Mesodermal cell (in vitro differentiated cells): ENCODE measurements around the gene CDH23.

ENCODE experiments used
- H3K27ac ChIP-seq: 2 replicates; pipeline ENCODE4 v1.7.0; 2013; ENCODE audit warnings: mild to moderate bottlenecking, low read depth, low read length, moderate library complexity; ENCODE audit not compliant: severe bottlenecking
- H3K36me3 ChIP-seq: 2 replicates; pipeline ENCODE4 v1.7.1; 2013; ENCODE audit warnings: mild to moderate bottlenecking, low read length, moderate library complexity; ENCODE audit not compliant: control insufficient read depth, insufficient read depth
- H3K4me1 ChIP-seq: one replicate; pipeline ENCODE4 v1.7.1; 2013; ENCODE audit warnings: mild to moderate bottlenecking, low read length; ENCODE audit not compliant: insufficient read depth, control insufficient read depth, poor library complexity, severe bottlenecking
- H3K4me3 ChIP-seq: 2 replicates; pipeline ENCODE4 v1.7.0; 2013; ENCODE audit warnings: low read length, control low read depth, mild to moderate bottlenecking; ENCODE audit not compliant: insufficient read depth, poor library complexity, severe bottlenecking; ENCODE audit errors: extremely low read depth
- H3K9me3 ChIP-seq: 2 replicates; pipeline ENCODE4 v1.7.1; 2013; ENCODE audit warnings: mild to moderate bottlenecking, low read length, moderate library complexity; ENCODE audit not compliant: control insufficient read depth
- WGBS, 2 experiments: methylation state at CpG; one replicate each; pipeline ENCODE4 v1.1.5; 2013; ENCODE audit warnings: missing lambda C conversion rate in 2 of 2; ENCODE audit not compliant: insufficient coverage in 2 of 2; 5-methylcytosine and 5-hydroxymethylcytosine counted together

Gene CDH23

GRCh38 chr10:71819985-71820384 lies 423.3 kb downstream of the CDH23 start:
- H3K4me1 ChIP-seq = no peaks in the 10 kb centered on the region
- H3K9me3 ChIP-seq = no peaks in the 10 kb centered on the region
- H3K36me3 ChIP-seq = peaks cover 92% of the 10 kb centered on the region
- WGBS, 2 experiments = 95 to 98% methylated on average over 4 to 5 of the region's 6 CpGs
- H3K27ac ChIP-seq = no peak overlapping the region
- H3K4me3 ChIP-seq = no peak overlapping the region

GRCh38 chr10:71820966-71821365 lies 424.2 kb downstream of the CDH23 start:
- no peaks in the 10 kb centered on the region for H3K4me1 ChIP-seq
- no peak overlapping the region for H3K27ac ChIP-seq
- WGBS, 2 experiments = 96 to 100% methylated on average over 5 to 7 of the region's 8 CpGs
- H3K9me3 ChIP-seq = no peaks in the 10 kb centered on the region
- peaks cover 95% of the 10 kb centered on the region for H3K36me3 ChIP-seq
- H3K4me3 ChIP-seq = no peak overlapping the region

DNA sequence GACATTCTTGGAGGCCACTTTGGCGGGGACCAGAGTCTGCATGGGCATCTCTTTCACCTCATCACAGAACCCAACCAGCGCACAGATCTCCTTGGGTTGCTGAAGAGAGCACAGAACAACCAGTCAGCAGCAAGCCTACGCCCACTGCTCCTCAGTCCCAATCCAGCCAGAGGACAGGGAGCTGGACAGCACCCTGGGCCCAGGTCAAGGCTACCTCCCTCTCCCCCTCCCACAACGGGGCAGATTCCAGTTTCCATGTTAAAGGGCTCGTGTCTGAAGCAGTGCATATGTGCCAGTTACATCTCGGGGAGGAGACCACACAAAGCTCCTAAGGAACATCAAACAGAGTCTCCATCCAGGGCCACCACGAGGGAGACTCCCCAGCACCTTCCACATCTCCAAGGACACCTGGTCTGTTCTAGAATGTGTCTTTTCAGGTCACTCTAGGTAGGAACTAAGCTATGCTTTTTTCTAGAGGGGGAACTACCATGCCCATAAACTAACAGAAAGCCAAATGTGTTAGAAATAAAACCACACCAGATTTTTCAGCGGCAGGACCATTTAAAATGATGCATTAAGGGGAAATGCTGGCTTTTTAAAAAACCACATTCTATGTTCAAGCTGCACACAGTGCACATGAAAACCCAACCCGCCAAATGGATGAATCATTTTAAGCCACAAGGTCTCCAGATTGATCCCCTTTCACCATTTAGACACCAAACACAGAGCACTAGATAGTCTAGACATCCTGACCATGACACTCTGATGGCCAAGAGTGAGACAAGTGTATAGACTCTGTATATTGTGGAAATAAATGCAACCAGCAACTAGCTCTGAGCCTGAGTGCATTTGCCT lies 425.4 kb downstream of the CDH23 start:
- Histone ChIP-seq H3K27ac (no peak overlapping the region), H3K36me3 (peaks cover 94% of the 10 kb centered on the region), H3K4me3 (no peak overlapping the region), H3K4me1 (no peaks in the 10 kb centered on the region), H3K9me3 (no peaks in the 10 kb centered on the region)
- WGBS, 2 experiments = 90 to 94% methylated on average over 7 of the region's 9 CpGs

GRCh38 chr10:71823356-71823755 lies 426.6 kb downstream of the CDH23 start:
- no peaks in the 10 kb centered on the region for H3K9me3 ChIP-seq
- peaks cover 91% of the 10 kb centered on the region for H3K36me3 ChIP-seq
- no peak overlapping the region for H3K27ac ChIP-seq
- no peaks in the 10 kb centered on the region for H3K4me1 ChIP-seq
- H3K4me3 ChIP-seq = no peak overlapping the region
- 89 to 93% methylated on average over 4 of the region's 4 CpGs for WGBS, 2 experiments

DNA sequence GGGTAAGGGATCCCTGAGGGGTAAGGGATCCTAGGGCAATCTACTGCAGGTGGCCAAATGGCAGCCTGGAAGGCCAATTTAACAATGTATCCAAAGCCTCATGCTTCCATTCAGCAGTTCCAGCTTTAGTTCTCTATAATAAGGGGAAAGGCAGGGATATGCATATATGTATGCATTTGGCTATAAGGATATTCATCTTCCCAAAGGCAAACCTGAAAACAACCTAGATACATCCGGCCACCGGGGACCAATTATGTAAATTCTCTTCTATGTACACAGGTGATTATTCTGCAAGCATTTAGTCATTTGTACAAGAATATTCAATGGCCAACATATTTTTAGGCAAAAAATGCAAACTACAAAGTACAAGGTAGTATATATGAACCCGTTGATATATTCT lies 427.6 kb downstream of the CDH23 start:
- Histone ChIP-seq H3K4me1 (no peaks in the 10 kb centered on the region), H3K4me3 (no peak overlapping the region), H3K36me3 (peaks cover 91% of the 10 kb centered on the region), H3K9me3 (no peaks in the 10 kb centered on the region), H3K27ac (no peak overlapping the region)
- WGBS, 2 experiments = no CpG with 5 or more reads among the region's 3 CpGs

- H3K9me3 ChIP-seq = no peaks in the 10 kb centered on the region
- H3K27ac ChIP-seq = no peak overlapping the region
- 89 to 91% methylated on average over 9 to 11 of the region's 11 CpGs for WGBS, 2 experiments
- H3K36me3 ChIP-seq = peaks cover 91% of the 10 kb centered on the region
- no peaks in the 10 kb centered on the region for H3K4me1 ChIP-seq
- H3K4me3 ChIP-seq = no peak overlapping the region
Observed at GRCh38 chr10:71825217-71825616, 428.5 kb downstream of the CDH23 start.

- Histone ChIP-seq H3K27ac (no peak overlapping the region), H3K9me3 (no peaks in the 10 kb centered on the region), H3K4me1 (peaks cover 4% of the 10 kb centered on the region), H3K4me3 (no peak overlapping the region), H3K36me3 (peaks cover 92% of the 10 kb centered on the region)
- 96 to 97% methylated on average over 3 to 5 of the region's 6 CpGs for WGBS, 2 experiments
Observed at GRCh38 chr10:71827852-71828251, 431.1 kb downstream of the CDH23 start.

DNA sequence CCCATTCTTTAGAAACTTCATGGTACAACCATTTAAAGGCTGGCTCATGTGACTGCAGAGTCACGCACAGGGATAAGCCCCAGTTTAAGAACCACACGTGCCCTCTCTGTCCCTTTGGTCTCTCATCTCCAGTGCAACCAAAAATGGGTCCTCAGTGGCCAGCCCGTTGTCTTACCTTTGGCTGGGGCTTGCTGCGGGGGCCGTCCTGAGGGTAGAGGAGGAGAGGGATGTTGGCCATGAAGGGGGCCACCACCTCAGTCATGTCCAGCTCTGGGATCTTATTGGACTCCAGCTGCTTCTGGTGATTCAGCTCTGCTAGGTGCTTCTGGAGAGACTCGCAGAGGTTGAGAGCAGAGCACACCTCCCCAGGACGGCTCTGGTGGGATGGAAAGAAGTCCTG lies 432.0 kb downstream of the CDH23 start:
- no peaks in the 10 kb centered on the region for H3K9me3 ChIP-seq
- peaks cover 93% of the 10 kb centered on the region for H3K36me3 ChIP-seq
- H3K27ac ChIP-seq = no peak overlapping the region
- H3K4me1 ChIP-seq = peaks cover 4% of the 10 kb centered on the region
- 95 to 97% methylated on average over 2 to 4 of the region's 7 CpGs for WGBS, 2 experiments
- no peak overlapping the region for H3K4me3 ChIP-seq

GRCh38 chr10:71829171-71829570 lies 432.5 kb downstream of the CDH23 start:
- H3K36me3 ChIP-seq = peaks cover 95% of the 10 kb centered on the region

DNA sequence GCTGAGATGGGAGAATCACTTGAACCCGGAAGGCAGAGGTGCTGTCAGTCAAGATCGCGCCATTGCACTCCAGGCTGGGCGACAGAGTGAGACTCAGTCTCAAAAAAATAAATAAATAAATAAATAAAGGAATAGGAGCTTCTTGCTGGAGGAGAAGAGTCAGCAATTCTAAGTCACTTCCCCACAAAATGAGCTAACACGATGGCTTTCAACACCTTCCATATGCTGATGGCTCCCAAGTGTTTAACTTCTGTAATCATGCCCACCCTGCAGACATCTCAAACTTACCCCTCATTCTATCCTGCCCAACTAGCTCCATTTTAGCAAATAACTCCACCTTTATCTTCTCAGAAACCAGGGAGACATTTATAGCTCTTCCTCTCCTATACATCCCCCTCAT lies 433.2 kb downstream of the CDH23 start:
- Histone ChIP-seq H3K9me3 (no peaks in the 10 kb centered on the region), H3K36me3 (peaks cover 93% of the 10 kb centered on the region), H3K4me3 (no peak overlapping the region), H3K4me1 (peaks cover 4% of the 10 kb centered on the region), H3K27ac (no peak overlapping the region)
- WGBS, 2 experiments = 97 to 100% methylated on average over 1 to 4 of the region's 5 CpGs

More at GRCh38 chr10:71829171-71829570, 432.5 kb downstream of the CDH23 start:
- Histone ChIP-seq H3K4me1 (peaks cover 4% of the 10 kb centered on the region), H3K9me3 (no peaks in the 10 kb centered on the region), H3K27ac (no peak overlapping the region), H3K4me3 (no peak overlapping the region)
- 96 to 100% methylated on average over 2 to 4 of the region's 5 CpGs for WGBS, 2 experiments

- Histone ChIP-seq H3K27ac (no peak overlapping the region), H3K9me3 (no peaks in the 10 kb centered on the region), H3K4me1 (peaks cover 4% of the 10 kb centered on the region), H3K4me3 (no peak overlapping the region), H3K36me3 (peaks cover 84% of the 10 kb centered on the region)
- 90 to 93% methylated on average over 4 of the region's 4 CpGs for WGBS, 2 experiments
Observed at GRCh38 chr10:71830726-71831125, 434.0 kb downstream of the CDH23 start.
